ENCODE measurements around the gene MGMT.

The MGMT gene

GRCh38 chr10:129815898-129816655 lies 349.0 kb downstream of the MGMT start:
- no peaks in the 10 kb centered on the region for H3K36me3 ChIP-seq (ENCODE audit: insufficient read depth, low read length)
- H3K4me1 ChIP-seq (ENCODE audit: insufficient read depth, low read length): no peaks in the 10 kb centered on the region
- no peaks in the 10 kb centered on the region for H3K9me3 ChIP-seq (ENCODE audit: control insufficient read depth, insufficient read depth, low read length)

GRCh38 chr10:129816656-129817045 lies 349.6 kb downstream of the MGMT start:
- H3K4me1 ChIP-seq (ENCODE audit: insufficient read depth, low read length): no peaks in the 10 kb centered on the region
- no peaks in the 10 kb centered on the region for H3K9me3 ChIP-seq (ENCODE audit: control insufficient read depth, insufficient read depth, low read length)
- no peaks in the 10 kb centered on the region for H3K36me3 ChIP-seq (ENCODE audit: insufficient read depth, low read length)
- no peak overlapping the region for H3K9ac ChIP-seq (ENCODE audit: low read depth, low read length)

More at GRCh38 chr10:129815898-129816655, 349.0 kb downstream of the MGMT start:
- H3K9ac ChIP-seq (ENCODE audit: low read depth, low read length): no peak overlapping the region
